ENCODE data around the gene FAT2.

DNA sequence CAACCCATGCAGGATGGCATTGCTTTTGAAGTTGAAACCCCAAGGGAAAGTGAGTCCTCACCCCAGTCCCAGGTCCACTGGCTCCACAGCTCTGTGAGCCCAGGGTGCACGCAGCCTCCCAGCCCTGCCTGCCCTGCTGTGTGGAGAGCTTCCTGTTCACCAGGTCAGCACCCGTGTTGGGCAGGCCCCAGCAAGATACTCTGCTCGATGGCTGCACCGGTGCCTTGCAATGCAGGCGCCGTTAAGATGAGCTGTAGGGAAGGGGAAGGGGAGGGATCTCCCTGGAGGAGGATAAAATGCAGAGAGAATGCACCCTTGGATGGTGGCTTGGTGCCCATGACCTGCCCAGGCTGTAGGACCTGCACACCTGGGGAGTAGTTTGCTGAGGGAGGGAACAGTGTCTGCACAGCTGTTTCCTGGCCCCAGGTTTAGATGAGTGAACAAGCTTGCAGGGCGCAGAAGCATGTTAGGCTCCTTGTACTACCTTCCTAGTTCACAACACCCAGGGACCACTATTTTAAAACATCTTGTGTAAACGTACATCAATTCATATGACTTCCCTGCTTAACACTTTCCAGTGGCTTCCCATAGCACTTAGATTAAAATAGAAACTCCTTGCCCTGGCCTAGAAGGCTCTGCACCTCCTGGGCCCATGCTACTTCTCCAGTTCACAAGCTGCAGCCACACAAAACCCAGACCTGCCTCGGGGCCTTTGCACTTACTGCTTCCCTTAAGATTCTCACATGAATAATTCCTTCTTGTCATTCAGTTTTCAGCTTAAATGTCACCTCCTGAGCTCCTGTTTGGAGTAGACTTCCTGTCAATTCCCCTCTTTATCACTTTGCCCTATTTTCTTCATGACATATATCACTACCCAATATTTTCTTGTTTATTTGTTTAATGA is 19.6 kb downstream of the FAT2 start:
- TF ChIP-seq, protein P1, sequence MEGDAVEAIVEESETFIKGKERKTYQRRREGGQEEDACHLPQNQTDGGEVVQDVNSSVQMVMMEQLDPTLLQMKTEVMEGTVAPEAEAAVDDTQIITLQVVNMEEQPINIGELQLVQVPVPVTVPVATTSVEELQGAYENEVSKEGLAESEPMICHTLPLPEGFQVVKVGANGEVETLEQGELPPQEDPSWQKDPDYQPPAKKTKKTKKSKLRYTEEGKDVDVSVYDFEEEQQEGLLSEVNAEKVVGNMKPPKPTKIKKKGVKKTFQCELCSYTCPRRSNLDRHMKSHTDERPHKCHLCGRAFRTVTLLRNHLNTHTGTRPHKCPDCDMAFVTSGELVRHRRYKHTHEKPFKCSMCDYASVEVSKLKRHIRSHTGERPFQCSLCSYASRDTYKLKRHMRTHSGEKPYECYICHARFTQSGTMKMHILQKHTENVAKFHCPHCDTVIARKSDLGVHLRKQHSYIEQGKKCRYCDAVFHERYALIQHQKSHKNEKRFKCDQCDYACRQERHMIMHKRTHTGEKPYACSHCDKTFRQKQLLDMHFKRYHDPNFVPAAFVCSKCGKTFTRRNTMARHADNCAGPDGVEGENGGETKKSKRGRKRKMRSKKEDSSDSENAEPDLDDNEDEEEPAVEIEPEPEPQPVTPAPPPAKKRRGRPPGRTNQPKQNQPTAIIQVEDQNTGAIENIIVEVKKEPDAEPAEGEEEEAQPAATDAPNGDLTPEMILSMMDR (IDR thresholded peaks at IDR 0.05): no peak
- no peak for TF ChIP-seq POLR2A (IDR thresholded peaks at IDR 0.05)

Measured in uterus (tissue), 2 donors.